ENCODE measurements around the gene TMEM185A. TPM values are rescaled to one million over a fixed set of nuclear protein-coding genes. Genes with fewer than 3 reads are reported as not detected.
"Not testable (repeated sequence)": the region's sequence is repeated elsewhere in the genome, so short reads cannot be mapped to it uniquely, and the experiment has no call there.

Gene TMEM185A
- total and polyA plus RNA-seq, 3 donors from 2014 or later = 48.7 to 66.0 (median 64.3) TPM

DNA sequence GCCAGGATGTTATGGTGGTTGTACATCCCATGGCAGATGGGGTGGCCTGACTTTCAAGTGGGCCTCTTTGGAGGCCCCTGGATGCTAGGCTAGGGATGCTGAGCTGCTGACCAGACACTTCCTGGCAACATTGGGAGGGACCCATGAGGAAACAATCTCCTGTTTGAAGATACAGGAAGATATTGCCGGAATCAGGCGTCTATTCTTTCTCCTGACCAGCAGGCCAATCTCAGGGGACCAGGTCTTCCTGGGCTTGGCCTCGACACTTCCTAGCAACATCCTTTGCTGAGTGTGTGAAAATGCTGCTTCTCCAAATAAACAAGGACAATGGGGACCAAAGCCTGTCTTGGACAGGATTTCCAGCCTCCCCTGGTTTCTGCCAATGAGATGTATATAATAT is 83.8 kb downstream of the TMEM185A start:
- intact Hi-C loops (cut with DNase I; ENCODE audit: low total_unique reads) = not testable (repeated sequence)
- WGBS, 2 donors = 40% methylated on average over 1 of the region's 3 CpGs; no CpG with 5 or more reads in 1 of the 2 donors

GRCh38 chrX:149546962-149547361 is 84.6 kb downstream of the TMEM185A start:
- intact Hi-C loops (cut with DNase I; ENCODE audit: low total_unique reads); H3K36me3 ChIP-seq (ENCODE audit: low read depth, missing control alignments); H3K4me1 ChIP-seq; H3K27me3 ChIP-seq; H3K9me3 ChIP-seq; DNase-seq; H3K27ac ChIP-seq; H3K4me3 ChIP-seq: not testable (repeated sequence)
- WGBS, 2 donors = 86% methylated on average over 1 of the region's 1 CpG; no CpG with 5 or more reads in 1 of the 2 donors

More for the DNA sequence above, 83.8 kb downstream of the TMEM185A start:
- not testable (repeated sequence) for H3K36me3 ChIP-seq (ENCODE audit: low read depth, missing control alignments); H3K27me3 ChIP-seq; H3K9me3 ChIP-seq; H3K4me1 ChIP-seq; H3K4me3 ChIP-seq; H3K27ac ChIP-seq; DNase-seq

Other genes starting within 250 kb of the TMEM185A start
- gene IDS, start 126.5 kb downstream of the TMEM185A start, total RNA-seq = 10 to 100 TPM; 30.2 to 38.4 TPM
- gene IDS, start 126.5 kb downstream of the TMEM185A start, polyA plus RNA-seq (ENCODE audit: insufficient read depth, low read depth, low replicate concordance) = 25.3 TPM
- 10 to 100 TPM; 10.6 to 12.0 TPM for gene EOLA1, start 90.8 kb downstream of the TMEM185A start, total RNA-seq
- gene EOLA1, start 90.8 kb downstream of the TMEM185A start, polyA plus RNA-seq (ENCODE audit: insufficient read depth, low read depth, low replicate concordance) = 13.4 TPM
- gene HSFX3, start 81.9 kb downstream of the TMEM185A start, total RNA-seq = 1 to 10 TPM; 5.6 to 8.7 TPM
- gene HSFX3, start 81.9 kb downstream of the TMEM185A start, polyA plus RNA-seq (ENCODE audit: insufficient read depth, low read depth, low replicate concordance) = 16.6 TPM
- 10 to 100 TPM; 18.6 to 24.6 TPM for gene MAGEA9B, start 44.3 kb downstream of the TMEM185A start, total RNA-seq
- gene MAGEA9B, start 44.3 kb downstream of the TMEM185A start, polyA plus RNA-seq (ENCODE audit: insufficient read depth, low read depth, low replicate concordance) = 11.0 TPM
- gene HSFX2, start 36.5 kb downstream of the TMEM185A start, total RNA-seq = 1 to 10 TPM; 4.8 to 5.6 TPM
- 11.8 TPM for gene HSFX2, start 36.5 kb downstream of the TMEM185A start, polyA plus RNA-seq (ENCODE audit: insufficient read depth, low read depth, low replicate concordance)
- 1 to 10 TPM; 6.8 to 9.8 TPM for gene MAGEA11, start 80.3 kb upstream of the TMEM185A start, total RNA-seq
- gene MAGEA11, start 80.3 kb upstream of the TMEM185A start, polyA plus RNA-seq (ENCODE audit: insufficient read depth, low read depth, low replicate concordance) = 9.4 TPM
- 1 to 10 TPM; 4.0 to 9.8 TPM for gene HSFX1, start 142.3 kb upstream of the TMEM185A start, total RNA-seq
- gene HSFX1, start 142.3 kb upstream of the TMEM185A start, polyA plus RNA-seq (ENCODE audit: insufficient read depth, low read depth, low replicate concordance) = 1.3 TPM
- gene MAGEA9, start 150.1 kb upstream of the TMEM185A start, total RNA-seq = not detected
- 6.4 TPM for gene MAGEA9, start 150.1 kb upstream of the TMEM185A start, polyA plus RNA-seq (ENCODE audit: insufficient read depth, low read depth, low replicate concordance)
- 1 to 10 TPM; 1.1 to 2.0 TPM for gene MAGEA8, start 249.4 kb upstream of the TMEM185A start, total RNA-seq
- 2.9 TPM for gene MAGEA8, start 249.4 kb upstream of the TMEM185A start, polyA plus RNA-seq (ENCODE audit: insufficient read depth, low read depth, low replicate concordance)

Measured in testis (tissue), 3 donors.